ENCODE data around the gene MFAP3.
A peak's percentile ranks its signal among the peaks of the same experiment; 100 is the strongest.

DNA sequence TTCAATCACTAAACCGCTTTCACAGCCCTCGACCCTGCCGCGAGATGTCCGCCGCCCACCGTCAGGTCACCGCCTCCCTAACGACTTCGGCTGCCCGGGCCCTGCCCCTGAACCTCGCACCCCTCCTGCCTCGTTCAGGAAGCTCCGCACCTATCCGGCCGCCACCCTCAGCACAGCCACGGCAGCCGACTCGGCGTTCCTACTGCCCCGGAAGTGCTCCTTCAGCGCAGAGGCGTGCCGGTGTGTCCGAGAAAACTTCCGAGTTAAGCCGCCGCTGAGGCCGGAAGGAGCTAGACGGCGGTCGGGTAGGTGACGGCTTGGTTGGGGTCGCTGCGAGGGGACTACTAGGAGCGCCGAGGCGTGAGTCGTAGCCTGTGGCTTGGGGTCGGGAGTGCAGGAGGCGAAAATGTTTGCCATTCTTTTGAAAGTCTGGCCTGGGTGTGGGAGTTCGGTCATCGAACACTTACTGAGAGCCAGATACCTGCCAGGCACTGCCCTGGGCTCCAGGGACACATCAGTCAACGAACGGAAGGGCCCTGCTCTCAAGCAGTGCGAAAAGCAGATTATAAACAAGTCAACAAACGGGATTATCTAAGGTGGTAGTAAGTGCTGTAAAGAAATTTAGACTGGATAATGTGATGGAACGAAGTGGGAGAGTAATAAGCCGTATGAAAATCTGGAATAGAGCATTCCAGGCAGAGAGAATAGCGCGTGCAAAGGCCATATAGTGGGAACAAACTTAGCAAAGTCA lies at the start of gene MFAP3, which contains the start of gene FAM114A2:
- TF ChIP-seq, protein P1, sequence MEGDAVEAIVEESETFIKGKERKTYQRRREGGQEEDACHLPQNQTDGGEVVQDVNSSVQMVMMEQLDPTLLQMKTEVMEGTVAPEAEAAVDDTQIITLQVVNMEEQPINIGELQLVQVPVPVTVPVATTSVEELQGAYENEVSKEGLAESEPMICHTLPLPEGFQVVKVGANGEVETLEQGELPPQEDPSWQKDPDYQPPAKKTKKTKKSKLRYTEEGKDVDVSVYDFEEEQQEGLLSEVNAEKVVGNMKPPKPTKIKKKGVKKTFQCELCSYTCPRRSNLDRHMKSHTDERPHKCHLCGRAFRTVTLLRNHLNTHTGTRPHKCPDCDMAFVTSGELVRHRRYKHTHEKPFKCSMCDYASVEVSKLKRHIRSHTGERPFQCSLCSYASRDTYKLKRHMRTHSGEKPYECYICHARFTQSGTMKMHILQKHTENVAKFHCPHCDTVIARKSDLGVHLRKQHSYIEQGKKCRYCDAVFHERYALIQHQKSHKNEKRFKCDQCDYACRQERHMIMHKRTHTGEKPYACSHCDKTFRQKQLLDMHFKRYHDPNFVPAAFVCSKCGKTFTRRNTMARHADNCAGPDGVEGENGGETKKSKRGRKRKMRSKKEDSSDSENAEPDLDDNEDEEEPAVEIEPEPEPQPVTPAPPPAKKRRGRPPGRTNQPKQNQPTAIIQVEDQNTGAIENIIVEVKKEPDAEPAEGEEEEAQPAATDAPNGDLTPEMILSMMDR (IDR thresholded peaks at IDR 0.05), result no peak
- peak in 1 of 2 donors; percentile 43 for TF ChIP-seq POLR2A (IDR thresholded peaks at IDR 0.05)

All from lower leg skin (tissue), 3 donors.